GM19239 (cell line): ENCODE data around the gene PPP4R4.
"Not testable (repeated sequence)": the region's sequence is repeated elsewhere in the genome, so short reads cannot be mapped to it uniquely, and the experiment has no call there.

ENCODE experiments used
- DNase-seq: peaks from one replicate; pipeline ENCODE4 v3.0.0; 2011; ENCODE audit warnings: low spot score; ENCODE audit not compliant: insufficient read length
- FAIRE-seq: peaks from 2 replicates; lab custom pipeline; 2011; peaks lifted over from hg19 to GRCh38; lab: Jason Lieb, UNC

PPP4R4 gene

GRCh38 chr14:94264195-94264594 lies 90.1 kb downstream of the PPP4R4 start:
- not testable (repeated sequence) for DNase-seq, FAIRE-seq

- DNase-seq (no peak), FAIRE-seq (no peak)
These were observed 93.2 kb downstream of the PPP4R4 start for GRCh38 chr14:94267352-94267751.

DNA sequence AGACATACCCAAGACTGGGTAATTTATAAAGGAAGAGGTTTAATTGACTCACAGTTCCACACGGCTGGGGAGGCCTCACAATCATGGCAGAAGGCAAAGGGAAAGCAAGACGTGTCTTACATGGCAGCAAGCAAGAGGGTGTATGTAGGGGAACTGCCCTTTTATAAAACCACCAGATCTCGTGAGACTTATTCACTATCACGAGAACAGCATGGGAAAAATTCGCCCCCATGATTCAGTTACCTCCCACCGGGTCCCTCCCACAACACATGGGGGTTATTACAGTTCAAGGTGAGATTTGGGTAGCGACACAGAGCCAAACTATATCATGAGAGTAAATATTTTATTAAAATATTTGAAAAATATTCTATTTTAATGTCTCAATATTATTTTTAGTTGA lies 94.5 kb downstream of the PPP4R4 start:
- FAIRE-seq, DNase-seq: not testable (repeated sequence)

- FAIRE-seq (no peak), DNase-seq (no peak)
These were observed 95.0 kb downstream of the PPP4R4 start for GRCh38 chr14:94269156-94269555.

GRCh38 chr14:94276898-94277561 lies 102.9 kb downstream of the PPP4R4 start:
- not testable (repeated sequence) for DNase-seq, FAIRE-seq

- DNase-seq = no peak
- no peak for FAIRE-seq
These were observed 104.6 kb downstream of the PPP4R4 start for GRCh38 chr14:94278731-94279130.

- FAIRE-seq (no peak), DNase-seq (no peak)
These were observed 109.0 kb downstream of the PPP4R4 start for GRCh38 chr14:94282991-94283723.

- no peak for DNase-seq
These were observed 110.1 kb downstream of the PPP4R4 start for GRCh38 chr14:94284221-94284620.

DNA sequence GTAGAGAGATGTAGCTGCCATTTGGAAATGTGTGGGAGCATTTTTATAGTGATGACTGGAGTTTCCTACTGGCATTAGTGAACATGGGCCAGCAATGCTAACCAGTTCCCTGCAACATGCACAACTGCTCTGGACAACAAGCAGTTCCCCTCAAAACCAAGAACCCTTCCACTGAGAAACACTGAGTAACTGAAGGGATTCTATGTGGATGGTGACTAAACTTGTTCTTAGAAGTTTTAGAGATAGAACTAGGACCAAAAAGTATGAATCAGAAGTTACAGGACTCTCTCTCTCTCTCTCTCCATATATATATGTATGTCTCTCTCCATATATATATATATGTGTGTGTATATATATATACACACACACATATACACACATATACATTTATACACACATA lies 111.0 kb downstream of the PPP4R4 start:
- FAIRE-seq (no peak), DNase-seq (no peak)

More at GRCh38 chr14:94284221-94284620, 110.1 kb downstream of the PPP4R4 start:
- FAIRE-seq = no peak

- DNase-seq = no peak
- no peak for FAIRE-seq
These were observed 114.7 kb downstream of the PPP4R4 start for GRCh38 chr14:94288610-94289465.

DNA sequence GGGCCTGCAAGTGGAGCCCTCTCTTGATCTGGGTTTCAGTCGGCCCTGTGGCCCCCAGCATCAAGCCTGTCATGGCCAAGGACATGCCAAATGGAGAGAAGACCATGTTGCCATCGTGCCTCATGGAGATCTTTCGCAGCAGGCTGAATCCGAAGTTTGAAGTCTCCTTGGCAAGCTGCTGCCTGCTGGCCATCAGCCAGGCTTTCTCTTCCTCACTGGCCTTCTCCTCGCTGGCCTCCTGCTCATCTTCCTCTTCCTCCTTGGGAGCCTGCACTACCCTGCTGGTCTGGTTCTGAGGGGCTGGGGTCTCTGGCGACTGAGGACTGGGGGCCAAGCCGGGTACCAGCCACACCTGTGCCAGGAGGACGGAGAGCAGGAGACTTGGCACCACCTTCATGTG lies 116.1 kb downstream of the PPP4R4 start:
- no peak for FAIRE-seq
- no peak for DNase-seq

DNA sequence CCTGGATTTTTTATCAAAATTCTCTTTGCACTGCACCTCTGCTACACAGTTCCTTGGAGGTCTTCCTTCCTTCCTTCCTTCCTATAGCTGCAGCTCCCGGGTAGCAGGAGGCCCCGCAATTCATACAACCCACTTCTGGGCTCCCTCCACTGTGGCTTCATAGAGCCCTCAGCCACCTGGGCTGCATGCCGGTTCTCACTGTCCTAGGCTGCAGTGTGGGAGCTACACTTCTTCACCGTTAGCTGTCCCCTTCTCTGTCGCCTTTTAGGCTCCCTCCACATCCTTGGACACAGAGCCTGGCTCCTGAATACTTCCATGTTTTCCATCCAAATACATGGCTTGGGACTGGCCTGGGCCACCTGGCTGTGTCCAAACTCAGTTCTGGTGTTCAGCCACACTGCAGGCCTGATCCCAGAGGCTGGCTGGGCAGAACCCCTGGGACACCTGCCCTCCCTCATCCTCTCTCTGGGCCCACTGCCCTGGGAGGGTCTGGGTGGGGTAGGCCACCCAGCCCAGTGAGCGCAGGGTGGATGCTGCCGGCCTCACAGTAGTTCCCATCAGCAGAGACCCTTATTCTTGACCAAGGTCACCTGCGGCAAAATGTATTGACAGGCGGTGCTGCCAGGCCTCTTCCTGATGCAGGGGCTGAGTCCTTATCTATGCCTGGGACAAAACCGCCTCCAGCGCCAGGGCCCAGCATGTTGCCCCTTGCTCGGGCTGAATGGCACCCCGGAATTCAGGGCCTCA lies 117.2 kb downstream of the PPP4R4 start:
- DNase-seq (no peak), FAIRE-seq (no peak)

DNA sequence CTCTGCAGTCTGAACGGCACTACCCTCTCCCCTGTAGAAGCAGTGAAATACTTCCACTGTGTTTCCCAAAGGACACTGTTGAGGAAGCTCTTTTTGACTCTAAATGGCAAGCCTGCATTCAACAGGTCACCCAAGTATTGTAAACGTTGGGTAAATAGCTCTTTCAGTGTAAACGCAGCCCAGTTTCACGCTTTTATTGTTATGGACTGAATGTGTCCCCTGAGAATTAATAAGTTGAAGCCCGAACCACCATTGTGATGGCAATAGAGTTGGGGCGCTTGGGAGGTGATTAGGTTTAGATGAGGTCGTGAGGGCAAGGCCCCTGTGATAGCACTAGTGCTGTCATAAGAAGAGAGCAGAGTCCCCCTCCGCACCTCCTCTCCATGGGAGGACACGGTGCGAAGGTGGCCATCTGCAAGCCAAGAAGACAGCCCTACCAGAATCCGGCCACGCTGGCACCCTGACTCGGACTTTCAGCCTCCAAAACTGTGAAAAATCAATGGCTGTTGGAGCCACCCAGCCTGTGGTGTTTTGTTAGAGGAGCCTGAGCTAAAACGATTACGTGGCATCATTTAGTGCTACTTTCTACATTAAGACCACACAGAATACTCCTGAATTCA lies 117.9 kb downstream of the PPP4R4 start:
- FAIRE-seq = no peak
- DNase-seq = no peak

DNA sequence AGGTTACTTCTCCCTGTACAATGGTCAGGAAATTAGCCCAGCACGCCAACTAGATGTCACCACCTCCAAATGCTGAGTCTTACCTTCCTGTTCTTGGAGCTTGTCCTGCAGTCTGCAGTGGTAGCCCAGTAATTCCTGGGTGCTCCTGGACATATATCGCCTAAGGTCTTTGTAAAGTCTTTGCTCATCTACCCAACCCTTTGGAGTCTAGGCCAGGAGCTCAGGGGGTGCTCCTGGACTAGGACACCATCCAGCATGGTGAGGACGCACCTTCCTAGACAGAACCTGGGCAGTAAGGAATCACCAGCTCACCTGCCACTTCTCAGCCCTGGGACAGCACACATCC lies 118.4 kb downstream of the PPP4R4 start:
- DNase-seq (no peak), FAIRE-seq (no peak)

DNA sequence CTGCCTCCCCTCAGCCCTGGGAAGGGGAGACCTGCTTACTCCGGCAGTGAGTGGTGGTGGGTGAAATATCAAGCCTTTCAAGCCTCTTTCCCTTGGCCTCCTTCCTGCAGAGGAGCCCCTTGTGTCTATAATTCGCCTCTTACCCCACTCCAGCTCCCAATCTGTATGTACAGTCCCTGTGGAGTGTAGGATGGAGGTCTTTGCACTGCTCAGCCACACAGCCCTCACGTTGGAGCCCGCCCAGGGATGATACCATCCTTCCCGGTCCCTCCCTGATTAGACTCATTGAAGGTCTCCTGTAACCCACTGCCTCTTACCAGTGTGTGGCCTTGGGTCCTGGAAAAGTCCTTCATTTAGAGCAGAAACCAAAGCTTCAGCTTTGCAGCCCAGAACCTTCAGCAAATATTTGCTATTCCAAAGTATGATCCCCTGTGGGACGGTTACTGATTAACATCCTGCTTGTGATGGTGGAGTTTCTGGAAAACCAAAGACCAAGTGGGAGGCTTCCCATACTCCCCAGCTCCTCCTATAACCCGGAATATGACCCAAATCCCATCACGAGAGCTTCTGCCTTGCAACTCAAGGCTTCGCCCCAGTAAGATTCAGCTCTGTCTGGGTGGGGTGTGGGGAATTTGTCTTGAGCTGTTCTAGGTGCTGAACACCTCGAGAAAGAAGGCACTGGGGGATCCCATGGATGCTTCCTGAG lies 118.9 kb downstream of the PPP4R4 start, which contains the start of gene SERPINA10:
SERPINA10 (minus strand) TSS at position 397 of the 706 bp plus-strand sequence. CDS start 2,675 bp downstream, outside the sequence.
- DNase-seq (no peak), FAIRE-seq (no peak)

GRCh38 chr14:94293578-94293924 lies 119.4 kb downstream of the PPP4R4 start:
- DNase-seq (no peak), FAIRE-seq (no peak)

DNA sequence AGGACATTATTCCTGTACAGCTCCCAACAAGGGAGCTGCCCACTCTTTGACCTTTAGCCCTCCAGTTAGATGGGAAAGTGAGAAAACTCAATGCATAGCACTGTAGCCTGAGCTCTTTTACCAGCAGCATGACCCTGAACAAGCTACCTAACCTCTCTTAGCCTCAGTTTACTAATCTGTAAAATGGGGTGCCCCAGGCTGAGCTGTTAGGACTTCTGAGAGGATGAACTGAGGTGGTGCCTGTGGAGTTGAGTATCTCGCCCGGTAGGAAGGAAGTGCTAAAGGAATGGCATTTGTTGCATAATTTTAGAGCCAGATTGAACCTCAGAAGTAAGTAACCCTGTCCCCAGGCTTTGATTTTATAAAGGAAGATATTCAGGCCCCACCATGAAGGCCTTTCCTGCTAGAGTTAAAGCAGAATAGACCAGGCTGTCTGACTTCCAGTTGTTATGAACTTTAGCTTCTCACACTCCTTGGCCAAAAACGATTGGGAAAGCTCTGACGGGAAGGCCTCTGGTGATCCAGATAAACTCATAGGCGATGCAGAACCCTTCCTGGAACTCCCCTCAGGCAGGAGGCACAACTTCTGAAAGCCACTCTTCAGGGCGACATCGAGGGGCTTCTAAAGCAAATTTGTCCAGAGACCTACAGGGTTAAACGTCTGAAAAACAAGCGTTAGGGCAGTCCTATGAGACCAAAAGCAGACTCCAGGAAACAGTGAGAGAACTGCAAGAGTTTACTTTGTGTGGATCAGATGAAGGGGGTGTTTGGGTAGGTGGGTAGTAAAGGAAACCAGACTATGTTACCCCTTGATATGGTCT lies 121.4 kb downstream of the PPP4R4 start:
- DNase-seq (no peak), FAIRE-seq (no peak)

- DNase-seq, FAIRE-seq: not testable (repeated sequence)
These were observed 122.0 kb downstream of the PPP4R4 start for GRCh38 chr14:94296181-94296545.
